ENCODE data around the gene GDAP2. TPM values are rescaled to one million over a fixed set of nuclear protein-coding genes. Genes with fewer than 3 reads are reported as not detected.

GDAP2 gene
- total RNA-seq, 1 experiment from 2014 or later: 14.5 TPM

DNA sequence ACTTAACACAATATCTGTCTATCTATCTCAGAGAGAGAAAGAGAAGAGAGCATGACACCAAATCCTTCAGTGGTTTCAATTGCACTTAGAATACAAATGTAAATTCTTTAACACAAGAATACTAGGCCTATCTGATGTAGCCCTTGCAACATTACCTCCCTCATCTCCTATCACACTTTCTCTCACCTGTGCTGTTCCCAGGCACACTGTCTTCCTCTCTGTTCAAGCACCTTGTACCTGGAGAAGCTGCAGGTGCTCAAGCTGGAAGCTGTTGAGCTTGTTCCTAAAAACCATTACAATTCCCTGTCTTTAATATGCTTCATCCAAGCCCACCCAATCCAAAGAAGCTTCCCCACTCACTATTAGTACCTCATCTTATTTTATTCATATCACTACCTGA lies 97.0 kb downstream of the GDAP2 start:
- no peaks in the 10 kb centered on the region for H3K36me3 ChIP-seq (ENCODE audit: control insufficient read depth, insufficient read depth, low read length)
- TF ChIP-seq POLR2AphosphoS5 (IDR thresholded peaks at IDR 0.05; ENCODE audit: low read depth, low read length) (no peak), CTCF (IDR thresholded peaks at IDR 0.05) (no peak), TCF7L2 (IDR thresholded peaks at IDR 0.05; ENCODE audit: low read depth, low read length) (no peak), SIN3A (IDR thresholded peaks at IDR 0.05; ENCODE audit: borderline replicate concordance, insufficient read depth, low read depth, low read length) (no peak)
- TF ChIP-seq, protein P1, sequence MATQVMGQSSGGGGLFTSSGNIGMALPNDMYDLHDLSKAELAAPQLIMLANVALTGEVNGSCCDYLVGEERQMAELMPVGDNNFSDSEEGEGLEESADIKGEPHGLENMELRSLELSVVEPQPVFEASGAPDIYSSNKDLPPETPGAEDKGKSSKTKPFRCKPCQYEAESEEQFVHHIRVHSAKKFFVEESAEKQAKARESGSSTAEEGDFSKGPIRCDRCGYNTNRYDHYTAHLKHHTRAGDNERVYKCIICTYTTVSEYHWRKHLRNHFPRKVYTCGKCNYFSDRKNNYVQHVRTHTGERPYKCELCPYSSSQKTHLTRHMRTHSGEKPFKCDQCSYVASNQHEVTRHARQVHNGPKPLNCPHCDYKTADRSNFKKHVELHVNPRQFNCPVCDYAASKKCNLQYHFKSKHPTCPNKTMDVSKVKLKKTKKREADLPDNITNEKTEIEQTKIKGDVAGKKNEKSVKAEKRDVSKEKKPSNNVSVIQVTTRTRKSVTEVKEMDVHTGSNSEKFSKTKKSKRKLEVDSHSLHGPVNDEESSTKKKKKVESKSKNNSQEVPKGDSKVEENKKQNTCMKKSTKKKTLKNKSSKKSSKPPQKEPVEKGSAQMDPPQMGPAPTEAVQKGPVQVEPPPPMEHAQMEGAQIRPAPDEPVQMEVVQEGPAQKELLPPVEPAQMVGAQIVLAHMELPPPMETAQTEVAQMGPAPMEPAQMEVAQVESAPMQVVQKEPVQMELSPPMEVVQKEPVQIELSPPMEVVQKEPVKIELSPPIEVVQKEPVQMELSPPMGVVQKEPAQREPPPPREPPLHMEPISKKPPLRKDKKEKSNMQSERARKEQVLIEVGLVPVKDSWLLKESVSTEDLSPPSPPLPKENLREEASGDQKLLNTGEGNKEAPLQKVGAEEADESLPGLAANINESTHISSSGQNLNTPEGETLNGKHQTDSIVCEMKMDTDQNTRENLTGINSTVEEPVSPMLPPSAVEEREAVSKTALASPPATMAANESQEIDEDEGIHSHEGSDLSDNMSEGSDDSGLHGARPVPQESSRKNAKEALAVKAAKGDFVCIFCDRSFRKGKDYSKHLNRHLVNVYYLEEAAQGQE (IDR thresholded peaks at IDR 0.05; ENCODE audit: insufficient read depth in 1 of 2, low read depth in 2 of 2, low read length in 1 of 2): no peak
- intact Hi-C loops (cut with micrococcal nuclease; ENCODE audit: unreplicated experiment) (no loop called here), in situ Hi-C loops (cut with HindIII; ENCODE audit: low pct_unique_long_range_greater_than_20kb, low sequenced_read_pairs) (no loop called here)
- no peak for DNase-seq (ENCODE audit: low read depth, low spot score)
- no peaks in the 10 kb centered on the region for H3K27me3 ChIP-seq (ENCODE audit: control insufficient read depth, insufficient read depth, low read length)
- CTCF ChIA-PET: no interaction called here
- no peak overlapping the region for H3K4me3 ChIP-seq (ENCODE audit: low read depth in 2 of 2, low read length in 2 of 2)
- ATAC-seq: no peak
- BruUV-seq (replicated peaks): no TSS peak
- no peaks in the 10 kb centered on the region for H3K9me3 ChIP-seq (ENCODE audit: control insufficient read depth, insufficient read depth, low read depth, low read length)
- H3K4me1 ChIP-seq (ENCODE audit: control insufficient read depth, insufficient read depth, low read length): no peaks in the 10 kb centered on the region
- H3K27ac ChIP-seq (ENCODE audit: low read length): no peak overlapping the region
- POLR2A ChIA-PET: no interaction called here

- H3K27ac ChIP-seq (ENCODE audit: low read length): no peak overlapping the region
- intact Hi-C loops (cut with micrococcal nuclease; ENCODE audit: unreplicated experiment): no loop called here
Observed at GRCh38 chr1:117830222-117830621, 99.2 kb downstream of the GDAP2 start.

More at GRCh38 chr1:117830222-117830621, 99.2 kb downstream of the GDAP2 start:
- no TSS peak for BruUV-seq (replicated peaks)
- no peaks in the 10 kb centered on the region for H3K4me1 ChIP-seq (ENCODE audit: control insufficient read depth, insufficient read depth, low read length)
- no peak for TF ChIP-seq TCF7L2 (IDR thresholded peaks at IDR 0.05; ENCODE audit: low read depth, low read length)
- no peak for TF ChIP-seq CTCF (IDR thresholded peaks at IDR 0.05)
- no peak for TF ChIP-seq SIN3A (IDR thresholded peaks at IDR 0.05; ENCODE audit: borderline replicate concordance, insufficient read depth, low read depth, low read length)
- TF ChIP-seq, protein P1 (IDR thresholded peaks at IDR 0.05; ENCODE audit: insufficient read depth in 1 of 2, low read depth in 2 of 2, low read length in 1 of 2): no peak
- no peak for TF ChIP-seq POLR2AphosphoS5 (IDR thresholded peaks at IDR 0.05; ENCODE audit: low read depth, low read length)
- DNase-seq (ENCODE audit: low read depth, low spot score) (no peak), ATAC-seq (no peak)
- in situ Hi-C loops (cut with HindIII; ENCODE audit: low pct_unique_long_range_greater_than_20kb, low sequenced_read_pairs): no loop called here
- ChIA-PET CTCF (no interaction called here), POLR2A (no interaction called here)
- H3K36me3 ChIP-seq (ENCODE audit: control insufficient read depth, insufficient read depth, low read length): no peaks in the 10 kb centered on the region
- H3K9me3 ChIP-seq (ENCODE audit: control insufficient read depth, insufficient read depth, low read depth, low read length): no peaks in the 10 kb centered on the region
- no peaks in the 10 kb centered on the region for H3K27me3 ChIP-seq (ENCODE audit: control insufficient read depth, insufficient read depth, low read length)
- no peak overlapping the region for H3K4me3 ChIP-seq (ENCODE audit: low read depth in 2 of 2, low read length in 2 of 2)
